Testis (tissue), 2 donors: Measurements from ENCODE around the gene OTULIN.

Experiments used
- POLR2A ChIP-seq: fragments of 450-650 bp; IDR thresholded peaks from one replicate; pipeline ENCODE4 v1.6.1; 2017; ENCODE audit warnings: antibody characterized with exemption, mild to moderate bottlenecking, moderate library complexity
- TF ChIP-seq, protein P1 (sequence below), 3 experiments: fragments of 450-650 bp in 2 of 3; fragments of 200-600 bp in 1 of 3; sonication (generic) in 1 of 3; IDR thresholded peaks; one replicate each; pipeline ENCODE4 v1.5.1; 2016 to 2019; ENCODE audit warnings: antibody characterized with exemption in 3 of 3, mild to moderate bottlenecking in 2 of 3, moderate library complexity in 1 of 3

DNA sequence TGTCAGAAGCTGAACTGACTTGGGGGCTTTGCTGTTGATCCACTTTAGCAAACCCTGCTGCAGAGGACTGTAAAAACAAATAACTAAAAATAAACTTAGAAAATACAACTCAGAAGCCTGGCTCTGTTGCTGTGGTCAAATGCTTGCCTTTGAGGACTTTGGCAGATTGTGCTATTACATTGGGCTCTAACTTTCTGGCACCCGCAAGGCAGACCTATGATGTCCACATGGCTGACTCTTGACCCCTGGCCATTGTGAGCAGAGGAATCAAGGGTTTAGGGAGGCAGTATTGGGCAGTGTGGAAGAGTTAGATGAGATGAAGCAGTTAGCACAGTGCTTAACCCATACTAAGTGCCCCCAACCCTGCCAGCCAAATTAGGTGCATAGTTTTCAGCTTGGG is 34.0 kb downstream of the OTULIN start:
- TF ChIP-seq, protein P1, sequence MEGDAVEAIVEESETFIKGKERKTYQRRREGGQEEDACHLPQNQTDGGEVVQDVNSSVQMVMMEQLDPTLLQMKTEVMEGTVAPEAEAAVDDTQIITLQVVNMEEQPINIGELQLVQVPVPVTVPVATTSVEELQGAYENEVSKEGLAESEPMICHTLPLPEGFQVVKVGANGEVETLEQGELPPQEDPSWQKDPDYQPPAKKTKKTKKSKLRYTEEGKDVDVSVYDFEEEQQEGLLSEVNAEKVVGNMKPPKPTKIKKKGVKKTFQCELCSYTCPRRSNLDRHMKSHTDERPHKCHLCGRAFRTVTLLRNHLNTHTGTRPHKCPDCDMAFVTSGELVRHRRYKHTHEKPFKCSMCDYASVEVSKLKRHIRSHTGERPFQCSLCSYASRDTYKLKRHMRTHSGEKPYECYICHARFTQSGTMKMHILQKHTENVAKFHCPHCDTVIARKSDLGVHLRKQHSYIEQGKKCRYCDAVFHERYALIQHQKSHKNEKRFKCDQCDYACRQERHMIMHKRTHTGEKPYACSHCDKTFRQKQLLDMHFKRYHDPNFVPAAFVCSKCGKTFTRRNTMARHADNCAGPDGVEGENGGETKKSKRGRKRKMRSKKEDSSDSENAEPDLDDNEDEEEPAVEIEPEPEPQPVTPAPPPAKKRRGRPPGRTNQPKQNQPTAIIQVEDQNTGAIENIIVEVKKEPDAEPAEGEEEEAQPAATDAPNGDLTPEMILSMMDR (IDR thresholded peaks at IDR 0.05), result no peak
- no peak for TF ChIP-seq POLR2A
